PC-9 (cell line): ENCODE results near the gene SGPP1.

Experiments
- EZH2 ChIP-seq: fragments of 200-600 bp; sonication (generic); IDR thresholded peaks from 2 replicates; pipeline ENCODE4 v1.8.0; 2017; ENCODE audit warnings: antibody characterized with exemption, low read depth
- TF ChIP-seq, protein P1 (sequence below): fragments of 200-600 bp; sonication (generic); conservative IDR thresholded peaks from 2 replicates; pipeline ENCODE4 v1.6.1; 2017; ENCODE audit warnings: mixed run types, antibody characterized with exemption, mild to moderate bottlenecking, moderate library complexity

DNA sequence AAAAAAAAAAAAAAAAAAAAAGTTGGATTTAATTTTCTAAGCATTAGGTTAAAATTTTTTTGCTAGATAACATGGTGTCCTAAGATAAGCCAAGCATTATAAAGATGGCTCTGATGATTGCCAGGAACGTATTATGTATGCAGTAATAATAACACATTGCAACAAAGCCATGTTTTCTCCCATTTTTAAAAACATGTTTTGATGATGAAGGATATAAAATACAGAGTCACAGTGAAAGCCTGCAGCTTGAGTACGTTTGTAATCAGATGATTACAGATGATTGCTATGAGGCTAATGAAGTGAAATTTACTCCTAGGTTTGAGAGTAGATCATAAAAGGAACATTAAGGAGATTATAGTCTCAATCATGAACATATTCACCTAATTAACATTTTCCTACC is 72.9 kb downstream of the SGPP1 start:
- TF ChIP-seq, protein P1, sequence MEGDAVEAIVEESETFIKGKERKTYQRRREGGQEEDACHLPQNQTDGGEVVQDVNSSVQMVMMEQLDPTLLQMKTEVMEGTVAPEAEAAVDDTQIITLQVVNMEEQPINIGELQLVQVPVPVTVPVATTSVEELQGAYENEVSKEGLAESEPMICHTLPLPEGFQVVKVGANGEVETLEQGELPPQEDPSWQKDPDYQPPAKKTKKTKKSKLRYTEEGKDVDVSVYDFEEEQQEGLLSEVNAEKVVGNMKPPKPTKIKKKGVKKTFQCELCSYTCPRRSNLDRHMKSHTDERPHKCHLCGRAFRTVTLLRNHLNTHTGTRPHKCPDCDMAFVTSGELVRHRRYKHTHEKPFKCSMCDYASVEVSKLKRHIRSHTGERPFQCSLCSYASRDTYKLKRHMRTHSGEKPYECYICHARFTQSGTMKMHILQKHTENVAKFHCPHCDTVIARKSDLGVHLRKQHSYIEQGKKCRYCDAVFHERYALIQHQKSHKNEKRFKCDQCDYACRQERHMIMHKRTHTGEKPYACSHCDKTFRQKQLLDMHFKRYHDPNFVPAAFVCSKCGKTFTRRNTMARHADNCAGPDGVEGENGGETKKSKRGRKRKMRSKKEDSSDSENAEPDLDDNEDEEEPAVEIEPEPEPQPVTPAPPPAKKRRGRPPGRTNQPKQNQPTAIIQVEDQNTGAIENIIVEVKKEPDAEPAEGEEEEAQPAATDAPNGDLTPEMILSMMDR = no peak
- no peak for TF ChIP-seq EZH2
